WTC11 (cell line): ENCODE measurements around the gene GBP5.

Experiments
- CREB1 ChIP-seq: sonication (generic); formaldehyde crosslinking; IDR thresholded peaks from 2 replicates; pipeline ENCODE4 v1.8.0; 2023; ENCODE audit warnings: mild to moderate bottlenecking, missing genetic modification reagents
- ELF4 ChIP-seq: sonication (generic); formaldehyde crosslinking; IDR thresholded peaks from 2 replicates; pipeline ENCODE4 v1.8.1; 2022; ENCODE audit warnings: low read depth, mild to moderate bottlenecking, moderate library complexity, missing genetic modification reagents
- ESRRA ChIP-seq: sonication (generic); formaldehyde crosslinking; IDR thresholded peaks from 2 replicates; pipeline ENCODE4 v1.8.1; 2022; ENCODE audit warnings: mild to moderate bottlenecking, missing genetic modification reagents, borderline replicate concordance
- NR1H2 ChIP-seq: sonication (generic); formaldehyde crosslinking; IDR thresholded peaks from 2 replicates; pipeline ENCODE4 v1.9.0; 2021; ENCODE audit warnings: mild to moderate bottlenecking, moderate library complexity, missing genetic modification reagents
- TCF7 ChIP-seq: sonication (generic); formaldehyde crosslinking; IDR thresholded peaks from 2 replicates; pipeline ENCODE4 v1.8.0; 2022; ENCODE audit warnings: mild to moderate bottlenecking, low read depth, missing genetic modification reagents, moderate library complexity
- ZNF121 ChIP-seq: sonication (generic); formaldehyde crosslinking; IDR thresholded peaks from 2 replicates; pipeline ENCODE4 v1.8.0; 2023; ENCODE audit warnings: missing genetic modification reagents
- TF ChIP-seq, protein P1 (sequence below): fragments of 200-600 bp; IDR thresholded peaks from 2 replicates; pipeline ENCODE4 v1.8.0; 2022; ENCODE audit warnings: antibody characterized with exemption
- TF ChIP-seq, protein P2 (sequence below): fragments of 250-450 bp; sonication (Bioruptor Pico); IDR thresholded peaks from 2 replicates; pipeline ENCODE4 v1.9.0; 2021; ENCODE audit warnings: mild to moderate bottlenecking
- TF ChIP-seq, protein P3 (sequence below): sonication (generic); formaldehyde crosslinking; IDR thresholded peaks from 2 replicates; pipeline ENCODE4 v1.8.0; 2022; ENCODE audit warnings: mild to moderate bottlenecking, missing genetic modification reagents
- TF ChIP-seq, protein P4 (sequence below): sonication (generic); formaldehyde crosslinking; IDR thresholded peaks from 2 replicates; pipeline ENCODE4 v1.8.1; 2022; ENCODE audit warnings: low read depth, missing genetic modification reagents, borderline replicate concordance
- TF ChIP-seq, protein P5 (sequence below): sonication (generic); formaldehyde crosslinking; IDR thresholded peaks from 2 replicates; pipeline ENCODE4 v1.8.1; 2023; ENCODE audit warnings: mild to moderate bottlenecking, missing genetic modification reagents, moderate library complexity

DNA sequence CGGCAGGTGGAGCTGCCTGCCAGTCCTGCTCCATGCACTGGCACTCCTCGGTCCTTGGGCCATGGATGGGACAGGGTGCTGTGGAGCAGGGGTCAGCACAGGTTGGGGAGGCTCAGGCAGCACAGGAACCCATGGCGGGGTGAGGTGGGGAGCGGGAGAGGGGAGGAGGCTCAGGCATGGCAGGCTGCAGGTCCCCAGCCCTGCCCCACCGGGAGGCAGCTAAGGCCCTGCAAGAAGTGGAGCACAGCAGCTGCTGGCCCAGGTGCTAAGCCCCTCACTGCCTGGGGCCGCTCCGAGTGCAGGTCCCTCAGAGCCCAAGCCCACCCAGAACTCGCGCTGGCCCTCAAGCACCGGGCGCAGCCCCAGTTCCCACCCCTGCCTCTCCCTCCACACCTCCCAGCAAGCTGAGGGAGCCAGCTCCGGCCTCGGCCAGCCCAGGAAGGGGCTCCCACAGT lies 691 bp upstream of the GBP5 start:
- TF ChIP-seq, protein P1, sequence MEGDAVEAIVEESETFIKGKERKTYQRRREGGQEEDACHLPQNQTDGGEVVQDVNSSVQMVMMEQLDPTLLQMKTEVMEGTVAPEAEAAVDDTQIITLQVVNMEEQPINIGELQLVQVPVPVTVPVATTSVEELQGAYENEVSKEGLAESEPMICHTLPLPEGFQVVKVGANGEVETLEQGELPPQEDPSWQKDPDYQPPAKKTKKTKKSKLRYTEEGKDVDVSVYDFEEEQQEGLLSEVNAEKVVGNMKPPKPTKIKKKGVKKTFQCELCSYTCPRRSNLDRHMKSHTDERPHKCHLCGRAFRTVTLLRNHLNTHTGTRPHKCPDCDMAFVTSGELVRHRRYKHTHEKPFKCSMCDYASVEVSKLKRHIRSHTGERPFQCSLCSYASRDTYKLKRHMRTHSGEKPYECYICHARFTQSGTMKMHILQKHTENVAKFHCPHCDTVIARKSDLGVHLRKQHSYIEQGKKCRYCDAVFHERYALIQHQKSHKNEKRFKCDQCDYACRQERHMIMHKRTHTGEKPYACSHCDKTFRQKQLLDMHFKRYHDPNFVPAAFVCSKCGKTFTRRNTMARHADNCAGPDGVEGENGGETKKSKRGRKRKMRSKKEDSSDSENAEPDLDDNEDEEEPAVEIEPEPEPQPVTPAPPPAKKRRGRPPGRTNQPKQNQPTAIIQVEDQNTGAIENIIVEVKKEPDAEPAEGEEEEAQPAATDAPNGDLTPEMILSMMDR: no peak
- TF ChIP-seq ESRRA (CRISPR knock-in tag) (no peak), CREB1 (no peak), ZNF121 (CRISPR knock-in tag) (no peak), TCF7 (CRISPR knock-in tag) (no peak), NR1H2 (CRISPR knock-in tag) (no peak), ELF4 (no peak)
- TF ChIP-seq, protein P2, sequence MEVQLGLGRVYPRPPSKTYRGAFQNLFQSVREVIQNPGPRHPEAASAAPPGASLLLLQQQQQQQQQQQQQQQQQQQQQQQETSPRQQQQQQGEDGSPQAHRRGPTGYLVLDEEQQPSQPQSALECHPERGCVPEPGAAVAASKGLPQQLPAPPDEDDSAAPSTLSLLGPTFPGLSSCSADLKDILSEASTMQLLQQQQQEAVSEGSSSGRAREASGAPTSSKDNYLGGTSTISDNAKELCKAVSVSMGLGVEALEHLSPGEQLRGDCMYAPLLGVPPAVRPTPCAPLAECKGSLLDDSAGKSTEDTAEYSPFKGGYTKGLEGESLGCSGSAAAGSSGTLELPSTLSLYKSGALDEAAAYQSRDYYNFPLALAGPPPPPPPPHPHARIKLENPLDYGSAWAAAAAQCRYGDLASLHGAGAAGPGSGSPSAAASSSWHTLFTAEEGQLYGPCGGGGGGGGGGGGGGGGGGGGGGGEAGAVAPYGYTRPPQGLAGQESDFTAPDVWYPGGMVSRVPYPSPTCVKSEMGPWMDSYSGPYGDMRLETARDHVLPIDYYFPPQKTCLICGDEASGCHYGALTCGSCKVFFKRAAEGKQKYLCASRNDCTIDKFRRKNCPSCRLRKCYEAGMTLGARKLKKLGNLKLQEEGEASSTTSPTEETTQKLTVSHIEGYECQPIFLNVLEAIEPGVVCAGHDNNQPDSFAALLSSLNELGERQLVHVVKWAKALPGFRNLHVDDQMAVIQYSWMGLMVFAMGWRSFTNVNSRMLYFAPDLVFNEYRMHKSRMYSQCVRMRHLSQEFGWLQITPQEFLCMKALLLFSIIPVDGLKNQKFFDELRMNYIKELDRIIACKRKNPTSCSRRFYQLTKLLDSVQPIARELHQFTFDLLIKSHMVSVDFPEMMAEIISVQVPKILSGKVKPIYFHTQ (CRISPR knock-in tag): no peak
- TF ChIP-seq, protein P3, sequence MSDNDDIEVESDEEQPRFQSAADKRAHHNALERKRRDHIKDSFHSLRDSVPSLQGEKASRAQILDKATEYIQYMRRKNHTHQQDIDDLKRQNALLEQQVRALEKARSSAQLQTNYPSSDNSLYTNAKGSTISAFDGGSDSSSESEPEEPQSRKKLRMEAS (CRISPR knock-in tag): no peak
- TF ChIP-seq, protein P4, sequence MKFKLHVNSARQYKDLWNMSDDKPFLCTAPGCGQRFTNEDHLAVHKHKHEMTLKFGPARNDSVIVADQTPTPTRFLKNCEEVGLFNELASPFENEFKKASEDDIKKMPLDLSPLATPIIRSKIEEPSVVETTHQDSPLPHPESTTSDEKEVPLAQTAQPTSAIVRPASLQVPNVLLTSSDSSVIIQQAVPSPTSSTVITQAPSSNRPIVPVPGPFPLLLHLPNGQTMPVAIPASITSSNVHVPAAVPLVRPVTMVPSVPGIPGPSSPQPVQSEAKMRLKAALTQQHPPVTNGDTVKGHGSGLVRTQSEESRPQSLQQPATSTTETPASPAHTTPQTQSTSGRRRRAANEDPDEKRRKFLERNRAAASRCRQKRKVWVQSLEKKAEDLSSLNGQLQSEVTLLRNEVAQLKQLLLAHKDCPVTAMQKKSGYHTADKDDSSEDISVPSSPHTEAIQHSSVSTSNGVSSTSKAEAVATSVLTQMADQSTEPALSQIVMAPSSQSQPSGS (CRISPR knock-in tag): no peak
- TF ChIP-seq, protein P5, sequence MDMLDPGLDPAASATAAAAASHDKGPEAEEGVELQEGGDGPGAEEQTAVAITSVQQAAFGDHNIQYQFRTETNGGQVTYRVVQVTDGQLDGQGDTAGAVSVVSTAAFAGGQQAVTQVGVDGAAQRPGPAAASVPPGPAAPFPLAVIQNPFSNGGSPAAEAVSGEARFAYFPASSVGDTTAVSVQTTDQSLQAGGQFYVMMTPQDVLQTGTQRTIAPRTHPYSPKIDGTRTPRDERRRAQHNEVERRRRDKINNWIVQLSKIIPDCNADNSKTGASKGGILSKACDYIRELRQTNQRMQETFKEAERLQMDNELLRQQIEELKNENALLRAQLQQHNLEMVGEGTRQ (CRISPR knock-in tag): no peak
